WTC11 (cell line): ENCODE measurements around the gene PHLDA3. TPM values are rescaled to one million over a fixed set of nuclear protein-coding genes. Genes with fewer than 3 reads are reported as not detected.

ENCODE experiments used
- ATAC-seq: fragments of 200-7000 bp; cut with Tn5 transposase; 2 replicates; pipeline ENCODE4 v1.10.0; 2021; ENCODE audit warnings: mild to moderate bottlenecking, moderate library complexity
- CTCF ChIA-PET: fragments of 300-600 bp; sonication (Branson Sonifier 250); formaldehyde crosslinking; loops from one replicate; lab custom pipeline; 2021; ENCODE audit warnings: antibody characterized with exemption; lab: Charles Lee
- POLR2A ChIA-PET: fragments of 350-600 bp; sonication (Branson Sonifier 250); formaldehyde crosslinking; loops from one replicate; lab custom pipeline; 2021; ENCODE audit warnings: antibody characterized with exemption; lab: Charles Lee
- DNase-seq: peaks from one replicate; pipeline ENCODE4 v3.0.0; 2021; ENCODE audit warnings: low spot score
- H3K27ac Mint-ChIP-seq: 2 replicates; pipeline ENCODE4 v1.8.0; 2021; ENCODE audit warnings: mixed read lengths
- H3K27me3 Mint-ChIP-seq: 2 replicates; pipeline ENCODE4 v1.8.0; 2021; ENCODE audit warnings: low read depth, mild to moderate bottlenecking, moderate library complexity, mixed read lengths
- H3K36me3 Mint-ChIP-seq: 2 replicates; pipeline ENCODE4 v1.8.0; 2021; ENCODE audit warnings: mixed read lengths
- H3K4me1 Mint-ChIP-seq: 2 replicates; pipeline ENCODE4 v1.8.0; 2022; ENCODE audit warnings: mixed read lengths
- H3K4me3 Mint-ChIP-seq: 2 replicates; pipeline ENCODE4 v1.8.0; 2021; ENCODE audit warnings: mild to moderate bottlenecking, moderate library complexity, mixed read lengths
- H3K9me3 Mint-ChIP-seq: 2 replicates; pipeline ENCODE4 v1.8.0; 2021; ENCODE audit warnings: mixed read lengths
- CDX4 ChIP-seq: fragments of 250-450 bp; sonication (Bioruptor Pico); IDR thresholded peaks from 2 replicates; pipeline ENCODE4 v1.9.0; 2021; ENCODE audit warnings: moderate library complexity, mild to moderate bottlenecking, inconsistent platforms, borderline replicate concordance
- EMX1 ChIP-seq: fragments of 250-450 bp; sonication (Bioruptor Pico); IDR thresholded peaks from 2 replicates; pipeline ENCODE4 v1.8.0; 2021; ENCODE audit warnings: mild to moderate bottlenecking
- FOXP4 ChIP-seq: sonication (generic); formaldehyde crosslinking; IDR thresholded peaks from 2 replicates; pipeline ENCODE4 v1.8.0; 2022; ENCODE audit warnings: mild to moderate bottlenecking, missing genetic modification reagents
- IRF2 ChIP-seq: sonication (generic); formaldehyde crosslinking; IDR thresholded peaks from 2 replicates; pipeline ENCODE4 v1.8.0; 2022; ENCODE audit warnings: low read depth, missing genetic modification reagents, borderline replicate concordance
- STAT6 ChIP-seq: sonication (generic); formaldehyde crosslinking; conservative IDR thresholded peaks from 2 replicates; pipeline ENCODE4 v1.8.1; 2023; ENCODE audit warnings: mild to moderate bottlenecking, low read depth, missing genetic modification reagents, moderate library complexity
- TEAD4 ChIP-seq: sonication (generic); formaldehyde crosslinking; IDR thresholded peaks from 2 replicates; pipeline ENCODE4 v1.8.0; 2022; ENCODE audit warnings: mild to moderate bottlenecking, missing genetic modification reagents
- total RNA-seq: library from RNA; stranded (reverse); gene quantifications from 3 replicates; pipeline ENCODE4 v1.2.3, GENCODE V29; 2021
- TF ChIP-seq, protein P1 (sequence below): fragments of 250-450 bp; sonication (Bioruptor Pico); IDR thresholded peaks from 2 replicates; pipeline ENCODE4 v1.8.0; 2021; ENCODE audit warnings: mild to moderate bottlenecking

The PHLDA3 gene
- total RNA-seq, 1 experiment from 2014 or later, result 95.1 TPM

DNA sequence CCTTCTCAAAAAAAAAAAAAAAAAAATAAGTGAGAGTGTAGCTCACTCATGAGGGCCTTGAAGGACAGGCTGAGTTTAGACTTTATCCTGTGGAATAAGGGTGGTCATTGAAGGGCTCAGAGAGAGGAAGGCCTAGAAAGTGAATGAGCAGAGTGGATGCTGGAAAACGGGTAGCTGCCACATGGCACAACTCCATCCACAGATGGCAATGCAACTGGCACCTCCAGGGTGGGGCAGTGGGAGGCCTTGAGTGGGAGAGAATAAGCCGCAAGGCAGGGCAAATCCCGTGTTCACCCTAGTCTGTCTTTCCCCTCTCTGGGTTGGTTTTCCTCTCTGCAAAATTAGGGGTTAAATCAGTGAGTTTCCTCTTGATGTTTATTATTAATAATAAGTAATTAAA, 50.5 kb downstream of the PHLDA3 start:
- no peak for TF ChIP-seq CDX4 (CRISPR knock-in tag)
- TF ChIP-seq IRF2 (CRISPR knock-in tag), result no peak
- no peak for TF ChIP-seq STAT6 (CRISPR knock-in tag)
- TF ChIP-seq TEAD4 (CRISPR knock-in tag), result no peak
- TF ChIP-seq, protein P1, sequence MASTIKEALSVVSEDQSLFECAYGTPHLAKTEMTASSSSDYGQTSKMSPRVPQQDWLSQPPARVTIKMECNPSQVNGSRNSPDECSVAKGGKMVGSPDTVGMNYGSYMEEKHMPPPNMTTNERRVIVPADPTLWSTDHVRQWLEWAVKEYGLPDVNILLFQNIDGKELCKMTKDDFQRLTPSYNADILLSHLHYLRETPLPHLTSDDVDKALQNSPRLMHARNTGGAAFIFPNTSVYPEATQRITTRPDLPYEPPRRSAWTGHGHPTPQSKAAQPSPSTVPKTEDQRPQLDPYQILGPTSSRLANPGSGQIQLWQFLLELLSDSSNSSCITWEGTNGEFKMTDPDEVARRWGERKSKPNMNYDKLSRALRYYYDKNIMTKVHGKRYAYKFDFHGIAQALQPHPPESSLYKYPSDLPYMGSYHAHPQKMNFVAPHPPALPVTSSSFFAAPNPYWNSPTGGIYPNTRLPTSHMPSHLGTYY (CRISPR knock-in tag), result no peak
- no peak for TF ChIP-seq FOXP4 (CRISPR knock-in tag)
- TF ChIP-seq EMX1 (CRISPR knock-in tag), result no peak
- ChIA-PET POLR2A (interaction anchor here (0.6 kb wide), 2 partner anchors 36 to 77 kb away, joined by 3 to 5 read pairs; no protein-coding TSS in a partner anchor), CTCF (interaction anchor here (0.6 to 2.7 kb wide), 9 partner anchors 10 to 332 kb away, joined by 3 to 13 read pairs (median 5); no protein-coding TSS in a partner anchor)
- H3K4me1 Mint-ChIP-seq, result peaks cover 9% of the 10 kb centered on the region
- DNase-seq (no peak), ATAC-seq (no peak)
- peaks cover 20% of the 10 kb centered on the region for H3K27me3 Mint-ChIP-seq
- H3K36me3 Mint-ChIP-seq, result peaks cover 18% of the 10 kb centered on the region
- H3K9me3 Mint-ChIP-seq, result peaks cover 21% of the 10 kb centered on the region
- no peak overlapping the region for H3K4me3 Mint-ChIP-seq
- H3K27ac Mint-ChIP-seq, result no peak overlapping the region

Other genes with a start within 250 kb of the PHLDA3 start
- 0.18 to 0.41 TPM (median 0.24 TPM) in 3 replicates for gene PKP1, start 185.7 kb downstream of the PHLDA3 start, total RNA-seq
- 6.1 to 10.1 TPM (median 7.9 TPM) in 3 replicates for gene TNNT2, start 91.5 kb downstream of the PHLDA3 start, total RNA-seq
- 14.5 to 15.6 TPM (median 14.9 TPM) in 3 replicates for gene LAD1, start 69.9 kb downstream of the PHLDA3 start, total RNA-seq
- 0.34 to 0.50 TPM (median 0.44 TPM) in 3 replicates for gene TNNI1, start 47.5 kb downstream of the PHLDA3 start, total RNA-seq
- 10.7 to 15.4 TPM (median 14.3 TPM) in 3 replicates for gene CSRP1, start 37.9 kb upstream of the PHLDA3 start, total RNA-seq
- 41.0 to 51.0 TPM (median 46.2 TPM) in 3 replicates for gene NAV1, start 69.9 kb upstream of the PHLDA3 start, total RNA-seq